HUES6 (cell line): ENCODE data around the gene SDC4.
"Not testable (repeated sequence)": the region's sequence is repeated elsewhere in the genome, so short reads cannot be mapped to it uniquely, and the experiment has no call there.

Source experiments
- H3K27ac ChIP-seq: 2 replicates; pipeline ENCODE4 v1.7.0; 2013; ENCODE audit warnings: low read depth, mild to moderate bottlenecking, low read length, inconsistent platforms
- H3K27me3 ChIP-seq: 2 replicates; pipeline ENCODE4 v1.6.1; 2013; ENCODE audit warnings: low read length; ENCODE audit not compliant: control insufficient read depth, insufficient read depth
- H3K36me3 ChIP-seq: 2 replicates; pipeline ENCODE4 v1.6.1; 2013; ENCODE audit warnings: low read length; ENCODE audit not compliant: control insufficient read depth, insufficient read depth
- H3K4me1 ChIP-seq: 2 replicates; pipeline ENCODE4 v1.6.1; 2013; ENCODE audit warnings: low read length; ENCODE audit not compliant: control insufficient read depth, insufficient read depth
- H3K4me3 ChIP-seq: 2 replicates; pipeline ENCODE4 v1.5.1; 2013; ENCODE audit warnings: low read depth, low read length
- H3K9ac ChIP-seq: one replicate; pipeline ENCODE4 v1.6.1; 2013; ENCODE audit warnings: mild to moderate bottlenecking, low read length
- H3K9me3 ChIP-seq: 2 replicates; pipeline ENCODE4 v1.6.1; 2013; ENCODE audit warnings: low read depth, low read length; ENCODE audit not compliant: control insufficient read depth, insufficient read depth

The SDC4 gene

DNA sequence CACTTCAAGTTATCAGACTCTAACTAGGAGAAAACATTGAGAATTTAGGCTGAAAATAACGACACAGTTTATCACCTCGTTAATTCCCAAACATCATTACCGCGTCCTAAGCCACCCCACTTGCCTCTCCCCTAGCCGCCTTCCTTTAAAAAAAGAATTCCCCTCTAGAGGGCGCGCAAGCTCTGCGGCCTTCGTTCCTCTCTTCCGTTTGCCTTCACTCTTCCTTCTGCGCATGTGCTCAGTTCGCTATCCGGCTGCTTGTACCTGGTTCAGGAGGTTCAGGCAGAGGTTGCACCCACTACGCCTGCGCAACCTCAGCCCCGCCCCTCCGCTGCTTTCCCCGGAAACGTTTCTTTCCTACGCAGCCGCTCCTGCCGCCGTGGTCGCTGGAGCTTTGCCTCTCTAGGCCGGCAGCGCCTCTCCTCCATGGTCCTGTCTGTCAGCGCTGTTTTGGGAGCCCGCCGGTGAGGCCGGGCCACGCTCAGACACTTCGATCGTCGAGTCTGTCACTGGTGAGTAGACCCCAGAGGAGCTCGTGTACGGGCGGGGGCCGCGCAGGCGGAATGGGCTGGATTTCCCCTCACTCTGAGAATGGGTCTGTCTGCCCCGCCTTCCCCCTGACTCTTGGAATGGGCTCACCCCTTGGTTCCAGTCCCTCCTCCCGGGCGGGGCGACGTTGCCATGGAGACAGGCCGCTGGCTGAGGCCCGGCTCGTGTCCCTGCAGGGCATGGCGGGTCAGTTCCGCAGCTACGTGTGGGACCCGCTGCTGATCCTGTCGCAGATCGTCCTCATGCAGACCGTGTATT is 14.8 kb upstream of the SDC4 start, which contains the start of gene SYS1:
SYS1 (plus strand) TSS at position 353 of the 807 bp plus-strand sequence; CDS start at position 729, 376 bp downstream.
- Histone ChIP-seq H3K36me3 (peaks cover 22% of the 10 kb centered on the region), H3K9ac (peak within 1 kb of the TSS; percentile 90), H3K4me1 (peaks cover 13% of the 10 kb centered on the region), H3K27ac (peak within 1 kb of the TSS; percentile 72; the same call in 1 of the 2 replicates), H3K9me3 (no peaks in the 10 kb centered on the region), H3K27me3 (no peaks in the 10 kb centered on the region), H3K4me3 (peak within 1 kb of the TSS; percentile 87)

DNA sequence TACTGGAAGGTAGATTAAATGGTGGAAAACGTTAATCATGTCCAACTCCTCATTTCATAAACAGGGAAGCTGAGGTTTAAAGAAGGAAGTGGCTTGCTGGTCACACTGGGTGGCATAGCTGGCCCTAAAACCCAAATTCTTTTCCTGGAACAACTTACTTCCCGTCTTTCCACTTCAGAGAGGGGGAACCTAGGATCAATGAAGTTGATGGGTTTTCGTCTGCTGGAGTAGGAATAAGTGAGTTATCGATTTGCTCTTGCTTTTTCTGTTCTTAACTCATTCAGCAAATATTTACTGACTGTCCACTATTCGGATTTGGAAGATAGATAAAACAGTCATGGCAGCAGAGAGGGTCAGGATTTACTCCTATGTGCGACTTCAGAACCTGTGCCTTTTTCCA is 13.6 kb upstream of the SDC4 start:
- no peak overlapping the region for H3K4me3 ChIP-seq
- no peaks in the 10 kb centered on the region for H3K9me3 ChIP-seq
- no peak overlapping the region for H3K9ac ChIP-seq
- H3K4me1 ChIP-seq: peaks cover 13% of the 10 kb centered on the region
- H3K27me3 ChIP-seq: no peaks in the 10 kb centered on the region
- H3K27ac ChIP-seq: no peak overlapping the region
- peaks cover 12% of the 10 kb centered on the region for H3K36me3 ChIP-seq

DNA sequence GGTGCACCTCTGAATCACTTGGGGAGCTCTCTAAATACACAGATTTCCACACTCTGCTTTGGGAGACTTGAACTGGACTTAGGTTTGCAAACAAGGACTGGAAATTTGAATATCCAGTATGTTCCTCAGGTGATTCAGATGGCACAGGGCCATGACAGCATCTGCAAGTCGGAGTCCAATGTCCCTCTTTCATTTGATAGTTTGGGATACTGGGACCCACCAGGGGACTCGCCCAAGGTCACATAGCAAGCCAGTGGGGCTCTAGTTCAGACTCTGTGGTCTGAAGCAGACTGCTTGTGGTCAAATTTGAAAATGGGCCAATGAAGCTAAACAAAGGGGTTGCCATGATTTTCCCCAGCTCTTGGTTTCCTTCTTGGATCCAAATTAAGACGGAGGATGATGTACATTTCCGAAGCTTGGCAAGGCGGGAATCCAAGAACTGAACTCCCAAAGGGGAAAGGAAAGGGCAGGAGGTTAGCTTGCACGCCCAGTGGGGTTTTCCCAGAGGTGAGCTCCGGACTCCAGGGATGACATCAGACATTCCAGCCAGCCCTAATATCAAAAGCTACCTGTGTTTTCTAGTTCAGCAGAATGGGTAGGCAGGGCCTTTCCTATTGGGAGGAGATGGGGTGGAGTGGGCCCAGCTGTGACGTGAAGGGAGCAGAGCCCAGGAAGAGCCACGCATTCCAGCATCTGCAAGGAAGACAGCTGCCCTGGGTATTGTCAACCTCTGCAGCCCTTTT is 11.4 kb upstream of the SDC4 start:
- H3K4me1 ChIP-seq: peaks cover 13% of the 10 kb centered on the region
- no peaks in the 10 kb centered on the region for H3K36me3 ChIP-seq

DNA sequence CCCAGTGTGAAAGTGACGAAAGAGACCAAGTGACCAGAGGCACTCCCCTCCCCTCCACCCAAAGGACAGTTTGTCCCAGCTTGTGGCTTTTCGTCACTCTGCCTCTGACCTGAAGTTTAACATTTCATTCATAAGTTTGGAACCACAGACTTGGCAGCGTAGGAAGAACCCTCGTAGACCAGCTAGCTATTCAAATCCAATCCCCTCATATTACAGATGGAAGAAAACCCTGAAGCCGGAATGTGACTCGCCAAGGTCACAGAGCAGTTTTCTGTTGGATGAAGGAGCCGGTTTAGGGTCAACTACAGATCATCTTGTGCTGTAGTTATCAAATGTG is 10.8 kb upstream of the SDC4 start:
- no peaks in the 10 kb centered on the region for H3K9me3 ChIP-seq
- no peak overlapping the region for H3K27ac ChIP-seq
- no peaks in the 10 kb centered on the region for H3K36me3 ChIP-seq
- no peak overlapping the region for H3K9ac ChIP-seq
- no peaks in the 10 kb centered on the region for H3K27me3 ChIP-seq
- no peak overlapping the region for H3K4me3 ChIP-seq
- H3K4me1 ChIP-seq: peaks cover 13% of the 10 kb centered on the region

More for the DNA sequence above, 11.4 kb upstream of the SDC4 start:
- Histone ChIP-seq H3K27me3 (no peaks in the 10 kb centered on the region), H3K27ac (no peak overlapping the region), H3K4me3 (no peak overlapping the region), H3K9ac (no peak overlapping the region), H3K9me3 (no peaks in the 10 kb centered on the region)

DNA sequence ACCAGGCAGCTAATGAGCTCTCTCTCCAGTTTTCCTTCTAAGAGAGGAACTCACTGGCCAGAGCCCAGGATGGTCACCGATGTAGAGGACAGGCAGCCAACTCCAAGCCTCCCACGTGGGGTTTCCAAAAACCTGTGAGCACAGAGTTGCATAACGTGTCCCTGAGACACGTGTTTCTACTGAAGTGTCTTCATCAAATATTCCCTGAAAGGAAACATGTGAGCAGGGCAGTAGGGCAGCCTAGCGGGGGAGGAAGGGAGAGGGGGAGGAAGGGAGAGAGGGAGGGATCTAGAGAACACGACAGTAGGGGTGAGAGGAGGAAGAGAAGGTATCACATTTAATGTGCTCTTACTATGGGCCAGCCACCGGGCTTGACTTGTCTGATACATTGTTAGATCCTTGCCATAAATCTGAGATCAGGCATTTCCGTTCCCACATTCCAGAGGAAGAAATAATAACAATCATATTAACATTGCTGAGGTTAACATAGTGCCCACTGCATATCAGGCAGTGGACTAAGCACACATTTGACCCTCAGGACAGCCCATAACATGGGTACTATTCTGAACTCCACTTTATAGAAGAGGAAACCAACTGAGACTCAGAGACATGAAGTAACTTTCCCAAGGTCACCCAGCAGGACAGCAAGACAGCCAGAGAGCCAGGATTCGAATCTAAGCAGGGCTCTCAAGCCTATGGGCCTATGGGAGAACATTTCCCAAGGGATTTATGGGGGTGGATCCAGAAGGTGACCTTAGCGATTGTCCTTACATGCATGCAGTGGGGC is 10.3 kb upstream of the SDC4 start:
- Histone ChIP-seq H3K27ac (no peak overlapping the region), H3K9ac (no peak overlapping the region), H3K9me3 (no peaks in the 10 kb centered on the region), H3K27me3 (no peaks in the 10 kb centered on the region), H3K36me3 (no peaks in the 10 kb centered on the region), H3K4me3 (no peak overlapping the region), H3K4me1 (peaks cover 15% of the 10 kb centered on the region)

DNA sequence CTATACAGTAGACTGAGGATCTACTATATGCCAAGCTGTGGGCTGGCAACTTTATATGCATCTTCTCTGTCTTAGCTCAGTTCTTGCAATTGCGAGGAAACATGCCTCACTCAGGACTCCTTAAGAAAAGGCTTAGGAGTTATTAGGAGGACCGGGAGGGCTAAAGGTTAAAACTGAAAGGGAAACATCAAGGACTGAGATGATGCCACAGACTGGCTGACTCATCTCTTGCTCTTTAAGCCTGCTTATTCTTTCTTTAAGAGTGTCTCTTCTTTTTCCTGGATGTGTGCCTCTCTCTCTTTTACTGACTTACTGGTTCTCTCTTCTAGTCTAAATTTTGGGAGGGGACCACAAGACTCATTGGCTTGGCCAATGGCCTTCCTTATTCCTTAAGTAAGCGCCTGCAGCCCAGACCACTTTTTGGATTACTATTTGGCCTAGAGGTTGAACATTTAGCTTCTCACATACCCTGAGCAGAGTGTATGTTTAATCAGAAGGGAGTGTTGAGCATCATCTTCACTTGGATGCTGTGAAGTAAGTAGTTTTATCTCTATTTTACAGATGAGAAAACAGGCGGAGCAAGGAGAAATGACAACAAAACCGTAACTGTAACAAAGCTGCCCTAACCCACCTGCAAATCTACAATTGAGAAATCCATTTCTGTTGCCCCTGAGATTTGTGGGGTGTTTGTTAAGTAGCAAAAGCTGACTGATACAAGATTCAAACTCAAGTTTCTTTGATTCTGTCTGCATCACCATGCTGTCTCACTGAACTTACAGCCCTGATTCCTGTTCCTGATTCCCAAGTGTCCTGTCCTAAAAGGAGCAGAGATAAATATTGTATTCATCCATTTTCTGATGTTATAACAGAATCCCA is 7.2 kb upstream of the SDC4 start:
- Histone ChIP-seq H3K36me3 (no peaks in the 10 kb centered on the region), H3K9me3 (no peaks in the 10 kb centered on the region), H3K27ac (no peak overlapping the region), H3K4me1 (peaks cover 17% of the 10 kb centered on the region), H3K9ac (no peak overlapping the region), H3K27me3 (no peaks in the 10 kb centered on the region), H3K4me3 (no peak overlapping the region)

DNA sequence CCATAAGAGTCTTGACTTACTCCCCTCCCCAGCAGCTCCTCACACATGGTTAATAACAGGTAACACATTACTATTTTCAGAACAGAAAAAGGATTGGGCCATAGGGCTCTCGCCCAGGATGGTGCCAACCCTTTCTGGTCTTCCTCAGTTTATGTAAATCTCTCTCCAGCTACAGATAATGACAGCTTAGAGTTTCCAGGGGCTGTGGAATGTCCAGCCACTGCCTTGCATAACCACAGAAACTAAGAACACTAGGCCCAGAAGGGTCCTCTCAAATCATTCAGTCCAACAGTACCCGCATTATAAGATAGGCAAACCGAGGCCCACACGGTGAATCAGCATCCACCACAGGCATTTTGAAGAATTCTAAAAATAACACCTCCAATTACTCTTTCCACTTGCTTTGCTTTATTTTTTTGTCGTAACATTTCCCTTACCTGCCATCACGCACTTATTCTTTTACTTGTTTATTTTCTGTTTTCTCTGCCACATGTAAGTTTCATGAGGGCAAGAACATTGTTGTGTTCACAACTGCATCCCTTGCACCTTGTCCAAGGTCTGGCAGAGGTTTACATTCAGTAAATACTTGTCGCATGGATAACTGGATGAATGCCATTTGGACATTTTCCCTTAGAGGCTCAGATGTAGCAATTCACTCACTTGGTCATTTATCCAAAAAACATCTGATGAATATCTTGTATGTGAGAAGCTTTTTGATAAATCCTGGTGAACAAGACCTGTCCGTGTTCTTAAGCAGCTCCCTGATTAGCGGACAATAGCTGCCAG is 6.4 kb upstream of the SDC4 start:
- Histone ChIP-seq H3K36me3 (no peaks in the 10 kb centered on the region), H3K27ac (no peak overlapping the region), H3K9ac (no peak overlapping the region), H3K9me3 (no peaks in the 10 kb centered on the region), H3K4me3 (no peak overlapping the region), H3K4me1 (peaks cover 17% of the 10 kb centered on the region), H3K27me3 (no peaks in the 10 kb centered on the region)

DNA sequence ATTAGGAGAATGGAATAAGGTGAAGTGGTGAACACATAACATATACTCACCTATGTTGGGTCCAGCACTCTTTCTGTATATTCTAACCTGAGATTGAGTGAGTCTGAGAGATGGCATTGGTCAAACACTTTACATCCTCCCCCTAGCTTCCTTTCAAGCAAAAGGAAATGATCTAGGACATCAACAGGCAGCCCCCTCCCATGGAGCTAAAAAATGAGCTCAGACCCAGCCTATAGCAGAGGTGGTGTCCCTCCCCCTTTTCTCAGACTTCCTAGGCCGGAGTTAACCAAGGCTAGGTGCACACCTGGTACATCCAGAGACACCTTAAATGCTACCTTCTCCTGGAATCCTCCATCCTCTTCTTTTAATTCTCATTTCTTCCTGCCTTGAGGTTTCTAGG is 5.5 kb upstream of the SDC4 start:
- H3K9ac ChIP-seq: no peak overlapping the region
- no peak overlapping the region for H3K27ac ChIP-seq
- no peaks in the 10 kb centered on the region for H3K27me3 ChIP-seq
- H3K4me3 ChIP-seq: no peak overlapping the region
- no peaks in the 10 kb centered on the region for H3K9me3 ChIP-seq
- H3K4me1 ChIP-seq: peaks cover 12% of the 10 kb centered on the region
- H3K36me3 ChIP-seq: no peaks in the 10 kb centered on the region

DNA sequence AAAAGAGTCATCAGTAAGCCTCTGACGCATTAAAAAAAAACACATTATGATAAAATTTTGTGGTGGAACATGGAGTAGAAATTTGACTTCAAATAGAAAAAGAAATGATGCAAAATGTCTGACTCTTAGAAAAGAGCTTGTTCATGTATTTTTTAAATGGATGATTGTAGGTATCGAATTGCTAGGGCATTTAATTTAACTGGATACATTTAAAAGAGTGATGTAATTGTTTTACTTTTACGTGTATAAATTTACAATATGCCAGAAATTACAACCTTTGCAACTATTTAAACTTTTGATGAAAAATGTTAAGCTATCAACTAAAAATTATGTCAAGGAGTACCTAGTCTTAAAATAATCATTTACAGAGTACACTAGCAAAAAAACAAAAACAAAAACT is 4.5 kb upstream of the SDC4 start:
- H3K9me3 ChIP-seq: no peaks in the 10 kb centered on the region

DNA sequence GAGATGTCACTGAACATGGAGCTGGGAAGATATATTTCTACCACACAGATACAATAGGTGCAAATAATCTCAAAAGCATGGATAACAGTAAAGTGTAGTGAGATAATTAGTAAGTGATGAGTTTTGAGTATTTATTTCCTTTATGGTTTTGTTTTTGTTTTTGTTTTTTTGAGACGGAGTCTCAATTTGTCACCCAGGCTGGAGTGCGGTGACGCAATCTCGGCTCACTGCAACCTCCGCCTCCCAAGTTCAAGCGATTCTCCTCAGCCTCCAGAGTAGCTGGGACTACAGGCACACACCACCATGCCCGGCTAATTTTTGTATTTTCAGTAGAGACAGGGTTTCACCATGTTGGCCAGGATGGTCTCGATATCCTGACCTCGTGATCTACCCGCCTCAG is 2.6 kb upstream of the SDC4 start:
- not testable (repeated sequence) for H3K9me3 ChIP-seq, H3K27me3 ChIP-seq, H3K27ac ChIP-seq, H3K4me3 ChIP-seq, H3K9ac ChIP-seq, H3K36me3 ChIP-seq
- peaks cover 24% of the 10 kb centered on the region for H3K4me1 ChIP-seq

More for the DNA sequence above, 4.5 kb upstream of the SDC4 start:
- Histone ChIP-seq H3K9ac (no peak overlapping the region), H3K27ac (no peak overlapping the region), H3K27me3 (no peaks in the 10 kb centered on the region), H3K4me3 (no peak overlapping the region), H3K4me1 (peaks cover 6% of the 10 kb centered on the region), H3K36me3 (no peaks in the 10 kb centered on the region)
